GM18858 (cell line): ENCODE measurements around the gene FAM234B.

Experiments
- ATAC-seq: cut with Tn5 transposase; IDR thresholded peaks from one replicate; pipeline ENCODE4 v1.9.1; 2021; ENCODE audit not compliant: unreplicated experiment

The FAM234B gene

GRCh38 chr12:13114251-13115052 lies 70.3 kb downstream of the FAM234B start:
- no peak for ATAC-seq

- ATAC-seq, result no peak
Measured at GRCh38 chr12:13116259-13116658, 72.1 kb downstream of the FAM234B start.

- ATAC-seq, result no peak
Measured at GRCh38 chr12:13117029-13117428, 72.8 kb downstream of the FAM234B start.

- ATAC-seq, result no peak
Measured at GRCh38 chr12:13119826-13120225, 75.6 kb downstream of the FAM234B start.

GRCh38 chr12:13120413-13120812 lies 76.2 kb downstream of the FAM234B start:
- ATAC-seq, result no peak

- no peak for ATAC-seq
Measured at GRCh38 chr12:13121568-13121967, 77.4 kb downstream of the FAM234B start.

- no peak for ATAC-seq
Measured at GRCh38 chr12:13124656-13125505, 80.7 kb downstream of the FAM234B start.

GRCh38 chr12:13125996-13126395 lies 81.8 kb downstream of the FAM234B start:
- ATAC-seq, result no peak

GRCh38 chr12:13126494-13126893 lies 82.3 kb downstream of the FAM234B start:
- no peak for ATAC-seq

GRCh38 chr12:13127444-13127843 lies 83.3 kb downstream of the FAM234B start:
- no peak for ATAC-seq

GRCh38 chr12:13128291-13128965 lies 84.2 kb downstream of the FAM234B start:
- ATAC-seq, result no peak

- ATAC-seq, result no peak
Measured at GRCh38 chr12:13130981-13131380, 86.8 kb downstream of the FAM234B start.
